Loucy (cell line): ENCODE measurements around the gene PTPRH.

ENCODE experiments used
- CTCF ChIP-seq: fragments of 200-600 bp; sonication (generic); conservative IDR thresholded peaks from 2 replicates; pipeline ENCODE4 v1.5.1; 2014; ENCODE audit warnings: mild to moderate bottlenecking, antibody characterized with exemption, low read length
- EZH2phosphoT487 ChIP-seq: fragments of 200-600 bp; IDR thresholded peaks from 2 replicates; pipeline ENCODE4 v1.6.1; 2018; ENCODE audit warnings: antibody characterized with exemption, mild to moderate bottlenecking, moderate library complexity, borderline replicate concordance

GRCh38 chr19:55186080-55186479 is 23.2 kb downstream of the PTPRH start:
- TF ChIP-seq EZH2phosphoT487 (no peak), CTCF (no peak)
